Activated CD8-positive, alpha-beta T cell treated with anti-CD3 and anti-CD28 coated beads for 36 hours (primary cell): ENCODE results near the gene NCAPH2. TPM values are rescaled to one million over a fixed set of nuclear protein-coding genes. Genes with fewer than 3 reads are reported as not detected.

Experiments used
- ATAC-seq: fragments of 200-7000 bp; cut with Tn5 transposase; one replicate; pipeline ENCODE4 v1.10.0; 2021; ENCODE audit warnings: mild to moderate bottlenecking, moderate library complexity
- CTCF ChIA-PET: fragments of 350-600 bp; sonication (Branson Sonifier 250); formaldehyde crosslinking; loops from one replicate; lab custom pipeline; 2021; ENCODE audit warnings: antibody characterized with exemption; lab: Charles Lee
- POLR2A ChIA-PET: fragments of 350-600 bp; sonication (Branson Sonifier 250); formaldehyde crosslinking; loops from one replicate; lab custom pipeline; 2021; ENCODE audit warnings: antibody characterized with exemption; lab: Charles Lee
- DNase-seq: peaks from one replicate; pipeline ENCODE4 v3.0.0-alpha.2; 2020
- H3K27ac Mint-ChIP-seq: one replicate; pipeline ENCODE4 v1.8.0; 2021; ENCODE audit warnings: mild to moderate bottlenecking, mixed read lengths
- H3K27me3 Mint-ChIP-seq: one replicate; pipeline ENCODE4 v1.8.0; 2021; ENCODE audit warnings: mixed read lengths
- H3K36me3 Mint-ChIP-seq: one replicate; pipeline ENCODE4 v1.8.0; 2021; ENCODE audit warnings: low read depth, mixed read lengths
- H3K4me1 Mint-ChIP-seq: one replicate; pipeline ENCODE4 v1.8.0; 2021; ENCODE audit warnings: low read depth, mixed read lengths
- H3K4me3 Mint-ChIP-seq: one replicate; pipeline ENCODE4 v1.8.0; 2021; ENCODE audit warnings: mild to moderate bottlenecking, moderate library complexity, mixed read lengths
- H3K9me3 Mint-ChIP-seq: one replicate; pipeline ENCODE4 v1.8.0; 2021; ENCODE audit warnings: mixed read lengths
- CTCF ChIP-seq: fragments of 200-600 bp; IDR thresholded peaks from one replicate; pipeline ENCODE4 v1.8.0; 2022; ENCODE audit warnings: antibody characterized with exemption, mild to moderate bottlenecking
- intact Hi-C: fragments of 100-400 bp; cut with micrococcal nuclease; formaldehyde crosslinking; loops from one replicate; pipeline ENCODE4 v1.10.0; 2022
- total RNA-seq, 2 experiments: library from RNA; stranded (reverse); gene quantifications; one replicate each; pipeline ENCODE4 v1.2.3, GENCODE V29; 2021

The NCAPH2 gene
- total RNA-seq, 2 experiments from 2014 or later: 121 to 126 TPM

- POLR2A ChIA-PET: interaction anchor here (0.8 to 3.8 kb wide), 10 partner anchors 11 to 281 kb away, joined by 3 to 21 read pairs (median 5); partner anchors contain the start of genes LMF2, NCAPH2 and SCO2
- TF ChIP-seq CTCF: peak; percentile 57
- Mint-ChIP-seq H3K9me3 (no peaks in the 10 kb centered on the region), H3K27ac (peak overlapping the region; percentile 95), H3K27me3 (no peaks in the 10 kb centered on the region), H3K36me3 (peaks cover 5% of the 10 kb centered on the region), H3K4me3 (peak overlapping the region; percentile 99), H3K4me1 (peaks cover 62% of the 10 kb centered on the region)
- DNase-seq: peak; percentile 72
- CTCF ChIA-PET: interaction anchor here (0.7 to 3.9 kb wide), 13 partner anchors 14 to 148 kb away, joined by 3 to 15 read pairs (median 5); partner anchors contain the start of gene SCO2
- ATAC-seq: peak; percentile 25
- intact Hi-C loops: no loop called here
These were observed 34.9 kb upstream of the NCAPH2 start for GRCh38 chr22:50473088-50473487.

- Mint-ChIP-seq H3K27me3 (no peaks in the 10 kb centered on the region), H3K36me3 (peaks cover 1% of the 10 kb centered on the region)
- POLR2A ChIA-PET: interaction anchor here (0.8 to 3.8 kb wide), 11 partner anchors 10 to 282 kb away, joined by 3 to 21 read pairs (median 5); partner anchors contain the start of genes LMF2, NCAPH2 and SCO2
These were observed 34.0 kb upstream of the NCAPH2 start for GRCh38 chr22:50473855-50474671.

GRCh38 chr22:50474710-50475651, 33.0 kb upstream of the NCAPH2 start, which contains the start of gene SBF1:
Gene SBF1 (minus strand): TSS chr22:50475035. CDS start chr22:50474840, 195 bp downstream.
- ChIA-PET CTCF (interaction anchor here (0.5 to 3.9 kb wide), 3 partner anchors 51 to 146 kb away, joined by 3 to 15 read pairs (median 13); partner anchors contain the start of gene SCO2), POLR2A (interaction anchor here (0.6 to 3.8 kb wide), 3 partner anchors 35 to 77 kb away, joined by 3 to 21 read pairs (median 8); partner anchors contain the start of gene SCO2)
- peak; percentile 91 for DNase-seq
- H3K9me3 Mint-ChIP-seq: no peaks in the 10 kb centered on the region
- peaks cover 46% of the 10 kb centered on the region for H3K4me1 Mint-ChIP-seq
- peak; percentile 76 for ATAC-seq
- H3K27ac Mint-ChIP-seq: peak within 1 kb of the TSS; percentile 95
- TF ChIP-seq CTCF: no peak
- peak within 1 kb of the TSS; percentile 99 for H3K4me3 Mint-ChIP-seq
- H3K36me3 Mint-ChIP-seq: peaks cover 1% of the 10 kb centered on the region
- intact Hi-C loops: no loop called here
- H3K27me3 Mint-ChIP-seq: peaks cover 2% of the 10 kb centered on the region

More at GRCh38 chr22:50473855-50474671, 34.0 kb upstream of the NCAPH2 start:
- DNase-seq (peak; percentile 85), ATAC-seq (peak; percentile 18)
- CTCF ChIA-PET: interaction anchor here (0.9 to 3.9 kb wide), 11 partner anchors 15 to 147 kb away, joined by 3 to 15 read pairs (median 5); partner anchors contain the start of gene SCO2
- intact Hi-C loops: no loop called here
- Mint-ChIP-seq H3K9me3 (no peaks in the 10 kb centered on the region), H3K27ac (peak overlapping the region; percentile 95), H3K4me3 (peak overlapping the region; percentile 99), H3K4me1 (peaks cover 53% of the 10 kb centered on the region)
- no peak for TF ChIP-seq CTCF

GRCh38 chr22:50475652-50476002, 32.4 kb upstream of the NCAPH2 start:
- Mint-ChIP-seq H3K36me3 (peaks cover 1% of the 10 kb centered on the region), H3K9me3 (no peaks in the 10 kb centered on the region), H3K27ac (peak overlapping the region; percentile 72), H3K27me3 (peaks cover 6% of the 10 kb centered on the region), H3K4me1 (peaks cover 43% of the 10 kb centered on the region), H3K4me3 (peak overlapping the region; percentile 63)
- POLR2A ChIA-PET: interaction anchor here (0.6 to 1.1 kb wide), 2 partner anchors 32 to 78 kb away, joined by 3 read pairs; partner anchors contain the start of genes LMF2 and NCAPH2
- DNase-seq (no peak), ATAC-seq (no peak)
- CTCF ChIA-PET: interaction anchor here (0.5 to 1.4 kb wide), 2 partner anchors 22 to 58 kb away, joined by 3 to 4 read pairs; no protein-coding TSS in a partner anchor
- intact Hi-C loops: no loop called here
- TF ChIP-seq CTCF: no peak
